Measurements from ENCODE around the gene SH3PXD2A. TPM values are rescaled to one million over a fixed set of nuclear protein-coding genes. Genes with fewer than 3 reads are reported as not detected.

SH3PXD2A gene
- total and polyA plus RNA-seq, 2 experiments from 2014 or later: 1.8 to 5.0 TPM

DNA sequence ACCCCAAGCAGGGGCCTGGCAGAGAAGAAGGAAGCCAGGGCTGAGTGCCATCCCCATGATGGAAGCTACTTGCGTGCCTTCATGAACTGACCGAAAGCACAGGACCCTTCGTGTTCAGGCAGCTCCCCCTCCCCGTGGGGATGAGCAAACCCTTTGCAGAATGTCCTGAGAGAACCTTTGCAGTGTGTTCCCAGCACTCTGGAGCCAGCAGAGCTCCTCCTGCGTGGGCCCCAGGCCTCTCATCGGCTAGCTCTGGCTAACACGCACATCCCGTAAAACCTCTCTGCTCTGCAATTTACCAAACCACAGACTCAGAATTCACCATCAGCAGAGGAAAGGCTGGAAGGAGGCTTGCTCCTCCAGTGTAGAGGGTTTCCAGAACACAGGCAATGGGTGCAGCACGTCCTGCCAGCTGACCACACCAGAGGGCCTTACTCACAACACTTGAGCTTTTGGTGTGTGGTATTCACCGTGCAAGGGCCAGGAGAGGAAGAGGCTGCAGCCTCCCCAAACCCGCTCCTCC, 3.1 kb downstream of the SH3PXD2A start:
- no peaks in the 10 kb centered on the region for H3K79me2 ChIP-seq (replicated peaks; ENCODE audit: insufficient read depth)
- peaks cover 9% of the 10 kb centered on the region; the same call in 1 of the 2 replicates for H4K20me1 ChIP-seq (replicated peaks; ENCODE audit: insufficient read depth)
- H2AFZ ChIP-seq: no peak overlapping the region
- Mint-ChIP-seq H3K36me3 (ENCODE audit: low read depth) (no peaks in the 10 kb centered on the region; the same call in 2 of the 3 replicates), H3K4me1 (peaks cover 31% of the 10 kb centered on the region), H3K9me3 (no peaks in the 10 kb centered on the region), H3K27ac (no peak overlapping the region), H3K27me3 (ENCODE audit: insufficient read depth, low read depth, poor library complexity) (peaks cover 40% of the 10 kb centered on the region), H3K4me3 (no peak overlapping the region)
- H3K27me3 ChIP-seq (ENCODE audit: insufficient read depth): peaks cover 38% of the 10 kb centered on the region
- H3K9me2 ChIP-seq (ENCODE audit: insufficient read depth): no peaks in the 10 kb centered on the region
- TF ChIP-seq, protein P1, sequence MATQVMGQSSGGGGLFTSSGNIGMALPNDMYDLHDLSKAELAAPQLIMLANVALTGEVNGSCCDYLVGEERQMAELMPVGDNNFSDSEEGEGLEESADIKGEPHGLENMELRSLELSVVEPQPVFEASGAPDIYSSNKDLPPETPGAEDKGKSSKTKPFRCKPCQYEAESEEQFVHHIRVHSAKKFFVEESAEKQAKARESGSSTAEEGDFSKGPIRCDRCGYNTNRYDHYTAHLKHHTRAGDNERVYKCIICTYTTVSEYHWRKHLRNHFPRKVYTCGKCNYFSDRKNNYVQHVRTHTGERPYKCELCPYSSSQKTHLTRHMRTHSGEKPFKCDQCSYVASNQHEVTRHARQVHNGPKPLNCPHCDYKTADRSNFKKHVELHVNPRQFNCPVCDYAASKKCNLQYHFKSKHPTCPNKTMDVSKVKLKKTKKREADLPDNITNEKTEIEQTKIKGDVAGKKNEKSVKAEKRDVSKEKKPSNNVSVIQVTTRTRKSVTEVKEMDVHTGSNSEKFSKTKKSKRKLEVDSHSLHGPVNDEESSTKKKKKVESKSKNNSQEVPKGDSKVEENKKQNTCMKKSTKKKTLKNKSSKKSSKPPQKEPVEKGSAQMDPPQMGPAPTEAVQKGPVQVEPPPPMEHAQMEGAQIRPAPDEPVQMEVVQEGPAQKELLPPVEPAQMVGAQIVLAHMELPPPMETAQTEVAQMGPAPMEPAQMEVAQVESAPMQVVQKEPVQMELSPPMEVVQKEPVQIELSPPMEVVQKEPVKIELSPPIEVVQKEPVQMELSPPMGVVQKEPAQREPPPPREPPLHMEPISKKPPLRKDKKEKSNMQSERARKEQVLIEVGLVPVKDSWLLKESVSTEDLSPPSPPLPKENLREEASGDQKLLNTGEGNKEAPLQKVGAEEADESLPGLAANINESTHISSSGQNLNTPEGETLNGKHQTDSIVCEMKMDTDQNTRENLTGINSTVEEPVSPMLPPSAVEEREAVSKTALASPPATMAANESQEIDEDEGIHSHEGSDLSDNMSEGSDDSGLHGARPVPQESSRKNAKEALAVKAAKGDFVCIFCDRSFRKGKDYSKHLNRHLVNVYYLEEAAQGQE (IDR thresholded peaks at IDR 0.05; ENCODE audit: unreplicated experiment): no peak
- H3K36me3 ChIP-seq (ENCODE audit: insufficient read depth): no peaks in the 10 kb centered on the region
- no peak overlapping the region for H3K27ac ChIP-seq (ENCODE audit: low read depth)
- no peak overlapping the region for H3K4me3 ChIP-seq
- no peak overlapping the region for H3K4me2 ChIP-seq
- H3F3A ChIP-seq (replicated peaks; ENCODE audit: low read depth): no peaks in the 10 kb centered on the region; the same call in 1 of the 2 replicates
- ATAC-seq: no peak
- DNase-seq (ENCODE audit: low spot score): no peak
- H3K4me1 ChIP-seq (ENCODE audit: insufficient read depth): peaks cover 16% of the 10 kb centered on the region

DNA sequence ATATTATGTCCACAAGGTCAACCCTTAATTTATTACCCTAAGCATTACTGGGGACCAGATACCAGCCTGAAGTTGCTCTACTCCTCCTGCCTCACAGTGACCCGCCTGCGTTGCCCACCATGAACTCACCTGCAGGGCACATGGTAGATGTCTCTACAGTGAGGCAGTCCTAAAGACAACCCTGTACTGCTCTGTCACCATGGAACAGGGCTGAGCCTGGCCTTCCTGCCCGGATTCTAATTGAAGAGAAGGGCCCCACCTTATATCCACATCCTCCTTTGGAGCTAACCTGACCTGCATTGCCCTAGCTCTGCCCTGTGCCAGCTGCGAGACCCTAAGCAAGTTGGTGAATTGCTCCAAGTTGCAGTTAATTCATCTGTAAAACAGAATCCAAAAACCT, 4.1 kb downstream of the SH3PXD2A start:
- no peak overlapping the region for H3K4me3 ChIP-seq
- peaks cover 29% of the 10 kb centered on the region for H3K27me3 ChIP-seq (ENCODE audit: insufficient read depth)
- no peak overlapping the region for H2AFZ ChIP-seq
- Mint-ChIP-seq H3K27ac (no peak overlapping the region), H3K4me1 (peaks cover 32% of the 10 kb centered on the region), H3K4me3 (no peak overlapping the region), H3K36me3 (ENCODE audit: low read depth) (no peaks in the 10 kb centered on the region; the same call in 2 of the 3 replicates), H3K9me3 (no peaks in the 10 kb centered on the region), H3K27me3 (ENCODE audit: insufficient read depth, low read depth, poor library complexity) (peaks cover 32% of the 10 kb centered on the region)
- H3K27ac ChIP-seq (ENCODE audit: low read depth): no peak overlapping the region
- H3K79me2 ChIP-seq (replicated peaks; ENCODE audit: insufficient read depth): no peaks in the 10 kb centered on the region
- no peak for DNase-seq (ENCODE audit: low spot score)
- H3K4me1 ChIP-seq (ENCODE audit: insufficient read depth): peaks cover 16% of the 10 kb centered on the region
- H3K4me2 ChIP-seq: no peak overlapping the region
- no peak for TF ChIP-seq EZH2phosphoT487 (IDR thresholded peaks at IDR 0.05; ENCODE audit: unreplicated experiment)
- TF ChIP-seq POLR2AphosphoS5 (IDR thresholded peaks at IDR 0.05; ENCODE audit: low read depth): no peak
- no peaks in the 10 kb centered on the region for H3K9me2 ChIP-seq (ENCODE audit: insufficient read depth)
- no peaks in the 10 kb centered on the region for H3K36me3 ChIP-seq (ENCODE audit: insufficient read depth)
- H4K20me1 ChIP-seq (replicated peaks; ENCODE audit: insufficient read depth): peaks cover 9% of the 10 kb centered on the region; the same call in 1 of the 2 replicates
- no peaks in the 10 kb centered on the region; the same call in 1 of the 2 replicates for H3F3A ChIP-seq (replicated peaks; ENCODE audit: low read depth)
- no peak for ATAC-seq

DNA sequence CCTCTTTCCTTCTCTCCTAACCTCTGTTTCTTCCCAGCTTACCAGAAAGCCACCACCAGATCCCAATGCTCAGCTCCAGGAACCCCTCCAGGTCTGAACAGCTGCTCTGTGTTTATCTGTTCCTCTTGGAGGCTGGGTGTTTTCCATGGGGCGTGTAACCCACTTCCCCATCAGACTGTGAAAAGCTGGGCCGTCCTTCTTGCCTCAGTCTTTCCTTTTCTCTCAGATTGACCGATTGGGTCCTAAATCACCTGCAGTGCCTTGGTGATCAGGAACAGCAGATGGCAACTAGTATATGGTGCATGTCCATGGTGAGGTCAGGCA, 4.8 kb downstream of the SH3PXD2A start:
- Histone ChIP-seq H3K4me2 (no peak overlapping the region), H3F3A (replicated peaks; ENCODE audit: low read depth) (no peaks in the 10 kb centered on the region; the same call in 1 of the 2 replicates), H4K20me1 (replicated peaks; ENCODE audit: insufficient read depth) (peaks cover 9% of the 10 kb centered on the region; the same call in 1 of the 2 replicates), H3K27me3 (ENCODE audit: insufficient read depth) (peaks cover 24% of the 10 kb centered on the region), H3K36me3 (ENCODE audit: insufficient read depth) (no peaks in the 10 kb centered on the region), H3K4me1 (ENCODE audit: insufficient read depth) (peaks cover 23% of the 10 kb centered on the region), H3K79me2 (replicated peaks; ENCODE audit: insufficient read depth) (no peaks in the 10 kb centered on the region), H2AFZ (no peak overlapping the region), H3K4me3 (no peak overlapping the region), H3K27ac (ENCODE audit: low read depth) (no peak overlapping the region), H3K9me2 (ENCODE audit: insufficient read depth) (no peaks in the 10 kb centered on the region)
- Mint-ChIP-seq H3K9me3 (no peaks in the 10 kb centered on the region), H3K27me3 (ENCODE audit: insufficient read depth, low read depth, poor library complexity) (peaks cover 27% of the 10 kb centered on the region), H3K27ac (no peak overlapping the region), H3K4me1 (peaks cover 35% of the 10 kb centered on the region), H3K36me3 (ENCODE audit: low read depth) (no peaks in the 10 kb centered on the region), H3K4me3 (no peak overlapping the region)
- DNase-seq (ENCODE audit: low spot score) (no peak), ATAC-seq (no peak)
- TF ChIP-seq ZNF331 (CRISPR knock-in tag; IDR thresholded peaks at IDR 0.05; ENCODE audit: low read depth): no peak
- TF ChIP-seq, protein P2, sequence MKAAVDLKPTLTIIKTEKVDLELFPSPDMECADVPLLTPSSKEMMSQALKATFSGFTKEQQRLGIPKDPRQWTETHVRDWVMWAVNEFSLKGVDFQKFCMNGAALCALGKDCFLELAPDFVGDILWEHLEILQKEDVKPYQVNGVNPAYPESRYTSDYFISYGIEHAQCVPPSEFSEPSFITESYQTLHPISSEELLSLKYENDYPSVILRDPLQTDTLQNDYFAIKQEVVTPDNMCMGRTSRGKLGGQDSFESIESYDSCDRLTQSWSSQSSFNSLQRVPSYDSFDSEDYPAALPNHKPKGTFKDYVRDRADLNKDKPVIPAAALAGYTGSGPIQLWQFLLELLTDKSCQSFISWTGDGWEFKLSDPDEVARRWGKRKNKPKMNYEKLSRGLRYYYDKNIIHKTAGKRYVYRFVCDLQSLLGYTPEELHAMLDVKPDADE (IDR thresholded peaks at IDR 0.05): no peak
- TF ChIP-seq EZH2phosphoT487 (IDR thresholded peaks at IDR 0.05; ENCODE audit: unreplicated experiment): no peak
- no peak for TF ChIP-seq POLR2AphosphoS5 (IDR thresholded peaks at IDR 0.05; ENCODE audit: low read depth)
- no peak for TF ChIP-seq CREB1 (CRISPR knock-in tag; IDR thresholded peaks at IDR 0.05; ENCODE audit: low read depth)
